ENCODE measurements around the gene SPINK14.

GRCh38 chr5:148221508-148221907 is 53.2 kb downstream of the SPINK14 start:
- TF ChIP-seq POLR2A (IDR thresholded peaks at IDR 0.05; ENCODE audit: low read depth) (no peak), EP300 (IDR thresholded peaks at IDR 0.05) (no peak), POLR2AphosphoS5 (IDR thresholded peaks at IDR 0.05) (no peak)
- TF ChIP-seq, protein P1, sequence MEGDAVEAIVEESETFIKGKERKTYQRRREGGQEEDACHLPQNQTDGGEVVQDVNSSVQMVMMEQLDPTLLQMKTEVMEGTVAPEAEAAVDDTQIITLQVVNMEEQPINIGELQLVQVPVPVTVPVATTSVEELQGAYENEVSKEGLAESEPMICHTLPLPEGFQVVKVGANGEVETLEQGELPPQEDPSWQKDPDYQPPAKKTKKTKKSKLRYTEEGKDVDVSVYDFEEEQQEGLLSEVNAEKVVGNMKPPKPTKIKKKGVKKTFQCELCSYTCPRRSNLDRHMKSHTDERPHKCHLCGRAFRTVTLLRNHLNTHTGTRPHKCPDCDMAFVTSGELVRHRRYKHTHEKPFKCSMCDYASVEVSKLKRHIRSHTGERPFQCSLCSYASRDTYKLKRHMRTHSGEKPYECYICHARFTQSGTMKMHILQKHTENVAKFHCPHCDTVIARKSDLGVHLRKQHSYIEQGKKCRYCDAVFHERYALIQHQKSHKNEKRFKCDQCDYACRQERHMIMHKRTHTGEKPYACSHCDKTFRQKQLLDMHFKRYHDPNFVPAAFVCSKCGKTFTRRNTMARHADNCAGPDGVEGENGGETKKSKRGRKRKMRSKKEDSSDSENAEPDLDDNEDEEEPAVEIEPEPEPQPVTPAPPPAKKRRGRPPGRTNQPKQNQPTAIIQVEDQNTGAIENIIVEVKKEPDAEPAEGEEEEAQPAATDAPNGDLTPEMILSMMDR (IDR thresholded peaks at IDR 0.05) = no peak
